Endothelial cell of hepatic sinusoid (primary cell): ENCODE data around the gene CUL9.

Source experiments
- in situ Hi-C: cut with HindIII; loops from 2 replicates; pipeline ENCODE4 v1.10.0; 2017; ENCODE audit warnings: low sequenced_read_pairs

The CUL9 gene

GRCh38 chr6:43250992-43251373, 69.0 kb downstream of the CUL9 start:
- in situ Hi-C loops: no loop called here

- in situ Hi-C loops: no loop called here
Observed at GRCh38 chr6:43253401-43253800, 71.4 kb downstream of the CUL9 start.

DNA sequence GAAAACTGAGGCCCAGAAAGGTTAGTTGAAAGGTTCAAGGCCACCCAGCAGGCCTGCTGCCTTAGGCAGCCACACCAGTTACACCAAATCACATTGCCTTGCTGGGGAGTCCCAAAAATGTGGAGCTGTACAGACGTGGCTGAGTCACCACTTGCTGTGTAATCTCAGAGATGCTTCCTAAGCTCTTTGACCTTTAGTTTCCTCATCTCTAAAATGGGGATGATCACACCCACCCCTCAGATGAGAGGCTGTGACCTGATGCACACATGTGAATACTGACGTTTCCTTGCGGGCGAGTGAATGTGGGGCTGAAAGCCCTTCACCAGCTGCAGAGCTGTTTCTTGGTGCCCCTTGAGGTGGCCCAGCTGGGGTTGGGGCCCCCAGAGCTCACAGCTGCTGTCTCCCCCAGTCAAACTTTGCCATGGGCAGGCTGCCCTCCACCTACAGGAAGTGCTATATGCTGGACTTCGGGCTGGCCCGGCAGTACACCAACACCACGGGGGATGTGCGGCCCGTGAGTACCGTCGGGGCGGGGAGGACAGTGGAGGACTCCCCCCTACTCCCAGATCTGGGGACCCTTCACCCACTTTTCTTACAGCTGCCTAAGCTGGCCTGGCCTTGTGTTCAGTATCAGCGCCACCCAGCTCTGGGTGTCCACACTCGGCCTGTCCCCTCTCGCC, 72.3 kb downstream of the CUL9 start:
- in situ Hi-C loops: no loop called here

- in situ Hi-C loops: no loop called here
Observed at GRCh38 chr6:43254846-43255245, 72.8 kb downstream of the CUL9 start.

DNA sequence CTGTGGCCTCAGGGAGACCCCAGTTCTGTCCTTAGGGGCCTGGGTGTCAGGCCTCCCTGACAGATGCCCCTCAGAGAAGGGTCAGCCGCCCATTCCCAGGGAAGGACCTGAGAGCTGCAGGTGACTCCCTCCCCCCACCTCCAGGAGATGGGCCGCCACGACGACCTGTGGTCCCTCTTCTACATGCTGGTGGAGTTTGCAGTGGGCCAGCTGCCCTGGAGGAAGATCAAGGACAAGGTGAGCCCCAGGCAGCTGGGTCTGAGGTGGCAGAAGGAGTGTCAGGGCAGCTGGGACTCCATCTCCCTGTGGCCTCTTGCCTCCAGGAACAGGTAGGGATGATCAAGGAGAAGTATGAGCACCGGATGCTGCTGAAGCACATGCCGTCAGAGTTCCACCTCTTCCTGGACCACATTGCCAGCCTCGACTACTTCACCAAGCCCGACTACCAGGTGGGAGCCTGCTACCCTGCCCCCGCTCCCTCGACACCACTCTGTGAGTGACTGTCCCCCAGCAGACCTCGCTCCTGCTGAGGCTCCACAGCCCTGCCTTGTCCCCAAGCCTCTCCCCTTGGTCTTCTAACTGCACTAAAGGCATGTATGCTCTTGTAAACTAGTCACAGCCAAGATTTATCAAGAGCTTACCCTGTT, 73.5 kb downstream of the CUL9 start:
- in situ Hi-C loops: no loop called here

GRCh38 chr6:43256670-43257366, 74.8 kb downstream of the CUL9 start:
- in situ Hi-C loops: no loop called here

DNA sequence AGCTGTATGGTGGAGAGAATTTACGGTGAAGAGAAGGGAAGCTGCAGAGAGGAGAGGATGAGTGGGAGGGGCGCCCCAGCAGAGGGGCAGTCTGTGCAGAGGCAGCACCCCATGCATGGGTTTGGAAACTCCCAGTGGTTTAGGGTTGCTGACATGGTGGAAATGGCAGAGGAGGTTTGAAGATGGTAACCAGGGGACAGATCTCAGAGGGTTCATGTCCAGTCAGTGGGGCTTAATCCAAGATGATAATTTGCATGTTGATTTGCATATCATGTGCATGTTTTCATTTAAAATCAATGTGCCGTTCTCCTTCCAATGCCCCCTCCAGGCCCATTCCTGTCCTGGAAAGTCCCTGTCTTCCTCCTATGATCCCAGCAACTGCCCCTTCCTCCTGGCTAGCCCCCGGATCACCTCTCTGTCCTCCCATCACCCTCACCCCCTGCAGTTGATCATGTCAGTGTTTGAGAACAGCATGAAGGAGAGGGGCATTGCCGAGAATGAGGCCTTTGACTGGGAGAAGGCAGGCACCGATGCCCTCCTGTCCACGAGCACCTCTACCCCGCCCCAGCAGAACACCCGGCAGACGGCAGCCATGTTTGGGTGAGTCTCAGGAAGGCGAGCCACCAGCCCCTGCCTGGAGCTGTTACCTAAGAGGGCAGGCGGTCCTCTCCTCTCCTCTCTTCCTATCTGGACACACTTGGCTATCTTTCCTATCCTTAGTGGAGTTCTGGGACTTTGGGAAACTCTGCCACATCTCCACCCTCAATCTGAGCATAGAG, 75.6 kb downstream of the CUL9 start:
- in situ Hi-C loops: no loop called here

GRCh38 chr6:43258180-43258579, 76.2 kb downstream of the CUL9 start:
- in situ Hi-C loops: no loop called here

DNA sequence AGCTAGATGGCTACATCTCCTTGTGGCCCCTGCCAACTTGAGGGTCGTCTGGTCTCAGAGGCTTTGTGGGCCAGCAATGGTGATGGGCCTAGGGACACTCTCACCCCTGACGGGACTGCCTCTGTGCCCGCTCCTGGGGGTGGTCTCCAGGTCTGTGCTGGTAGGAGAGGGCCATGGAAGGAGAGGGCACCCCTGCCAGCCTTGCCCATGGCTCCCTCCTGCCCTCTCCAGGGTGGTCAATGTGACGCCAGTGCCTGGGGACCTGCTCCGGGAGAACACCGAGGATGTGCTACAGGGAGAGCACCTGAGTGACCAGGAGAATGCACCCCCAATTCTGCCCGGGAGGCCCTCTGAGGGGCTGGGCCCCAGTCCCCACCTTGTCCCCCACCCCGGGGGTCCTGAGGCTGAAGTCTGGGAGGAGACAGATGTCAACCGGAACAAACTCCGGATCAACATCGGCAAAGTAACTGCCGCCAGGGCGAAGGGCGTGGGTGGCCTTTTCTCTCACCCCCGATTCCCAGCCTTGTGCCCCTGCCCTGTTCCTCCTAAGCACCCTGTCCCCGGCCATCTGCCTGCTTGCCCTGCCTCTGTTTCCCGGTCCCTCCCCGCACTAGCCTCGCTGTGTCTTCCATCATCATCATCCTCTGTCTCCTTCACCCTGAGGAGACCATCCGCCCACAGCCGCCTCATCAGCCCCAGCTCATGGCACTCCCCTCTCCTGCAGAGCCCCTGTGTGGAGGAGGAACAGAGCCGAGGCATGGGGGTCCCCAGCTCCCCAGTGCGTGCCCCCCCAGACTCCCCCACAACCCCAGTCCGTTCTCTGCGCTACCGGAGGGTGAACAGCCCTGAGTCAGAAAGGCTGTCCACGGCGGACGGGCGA, 77.1 kb downstream of the CUL9 start:
- in situ Hi-C loops: no loop called here

GRCh38 chr6:43260791-43261190, 78.8 kb downstream of the CUL9 start:
- in situ Hi-C loops: loop anchor here (5.0 kb wide), 2 partner anchors 42 to 63 kb away; no protein-coding TSS in a partner anchor

DNA sequence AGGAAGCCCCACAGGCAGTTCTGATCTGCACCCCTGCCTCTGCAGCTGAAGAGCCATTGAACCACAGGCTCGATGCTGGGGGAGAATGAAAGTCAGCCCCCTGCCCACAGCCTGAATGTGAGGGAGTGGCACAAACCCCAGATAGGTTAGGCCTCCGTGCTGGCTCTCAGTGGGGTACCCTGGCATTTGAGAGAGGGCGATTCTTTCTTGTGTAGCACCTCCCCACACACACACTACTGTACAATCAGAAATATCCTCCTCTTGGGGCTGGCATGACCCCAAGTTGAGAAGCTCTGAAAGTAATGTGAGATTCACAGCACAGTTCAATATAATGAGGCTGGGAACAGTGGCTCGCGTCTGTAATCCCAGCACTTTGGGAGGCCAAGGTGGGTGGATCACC, 79.2 kb downstream of the CUL9 start:
- in situ Hi-C loops: loop anchor here (5.0 kb wide), 2 partner anchors 41 to 64 kb away; no protein-coding TSS in a partner anchor

- in situ Hi-C loops: loop anchor here (5.0 kb wide), 2 partner anchors 40 to 65 kb away; no protein-coding TSS in a partner anchor
Observed at GRCh38 chr6:43262000-43262779, 80.2 kb downstream of the CUL9 start.

GRCh38 chr6:43262780-43263313, 80.9 kb downstream of the CUL9 start:
- in situ Hi-C loops: loop anchor here (5.0 kb wide), 2 partner anchors 39 to 66 kb away; no protein-coding TSS in a partner anchor

GRCh38 chr6:43263314-43264178, 81.5 kb downstream of the CUL9 start:
- in situ Hi-C loops: loop anchor here (5.0 kb wide), 2 partner anchors 39 to 66 kb away; no protein-coding TSS in a partner anchor

DNA sequence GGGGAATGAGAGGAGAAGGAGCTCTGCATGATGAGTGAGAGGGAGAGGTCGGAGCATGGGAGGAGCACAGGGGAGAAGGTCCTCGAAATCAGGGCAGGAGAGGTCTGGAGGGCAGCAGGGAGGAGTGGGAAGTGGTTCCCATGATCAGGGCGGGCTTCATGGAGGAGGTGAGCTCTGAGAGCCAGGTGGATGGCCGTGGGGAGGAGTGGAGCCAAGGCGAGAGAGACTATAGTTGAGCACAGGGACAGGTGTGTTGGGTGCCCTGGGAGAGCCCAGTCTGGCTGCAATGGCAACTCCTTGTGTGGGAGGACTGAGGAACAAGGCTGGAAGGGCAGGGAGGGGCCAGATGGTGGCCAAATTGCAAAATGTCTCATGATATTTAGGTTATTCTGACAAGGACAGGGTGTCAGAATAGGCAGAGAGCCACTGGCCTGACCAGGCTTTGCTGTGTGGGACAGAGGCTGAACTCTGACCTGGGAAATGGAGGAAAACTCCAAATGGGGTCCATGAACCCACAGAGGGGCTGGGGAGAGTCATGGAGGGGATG, 82.7 kb downstream of the CUL9 start:
- in situ Hi-C loops: loop anchor here (5.0 kb wide), 2 partner anchors 38 to 67 kb away; no protein-coding TSS in a partner anchor

GRCh38 chr6:43265564-43265963, 83.6 kb downstream of the CUL9 start:
- in situ Hi-C loops: no loop called here

DNA sequence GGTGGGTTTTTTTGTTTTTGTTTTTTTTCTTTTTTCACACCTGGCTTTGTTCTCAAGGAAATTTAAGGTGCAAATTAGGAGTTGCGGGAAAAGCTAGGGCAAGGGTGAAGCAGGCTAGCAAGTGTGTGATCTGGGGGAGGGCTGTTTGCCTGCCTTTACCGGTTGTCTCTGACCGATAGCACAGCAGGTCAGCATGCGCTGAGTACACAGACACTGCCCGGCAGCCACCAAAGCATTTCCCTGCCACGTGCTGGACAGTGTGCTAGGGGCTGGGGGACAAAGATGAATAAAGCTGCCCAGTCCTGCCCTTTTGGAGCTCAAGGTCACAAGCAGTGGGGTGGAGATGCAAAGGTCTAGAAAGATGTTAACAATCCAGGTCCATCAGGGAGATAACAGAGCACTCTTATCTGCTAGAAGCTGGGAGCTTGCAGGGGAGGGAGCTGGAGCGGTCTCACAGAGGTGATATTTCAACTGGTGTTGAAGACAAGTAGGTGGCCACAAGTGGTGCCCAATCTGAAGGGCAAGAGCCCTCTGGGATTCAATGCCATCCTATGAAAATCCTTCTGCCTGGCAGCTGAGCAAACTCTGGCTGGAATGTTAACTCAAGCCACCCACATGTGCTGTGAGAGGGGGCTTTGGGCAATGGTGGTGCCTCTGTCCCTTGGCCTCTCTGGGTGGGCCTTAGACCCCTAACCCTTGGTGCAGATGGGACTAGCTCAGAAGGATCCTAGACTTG, 85.8 kb downstream of the CUL9 start:
- in situ Hi-C loops: no loop called here
